OCI-LY7 (cell line): ENCODE measurements around the gene NEK11.

Experiments used
- CTCF ChIP-seq: fragments of 200-600 bp; sonication (generic); conservative IDR thresholded peaks from 2 replicates; pipeline ENCODE4 v1.5.1; 2014; ENCODE audit warnings: mild to moderate bottlenecking, antibody characterized with exemption, low read length, moderate library complexity, mixed read lengths
- EZH2phosphoT487 ChIP-seq: fragments of 200-600 bp; sonication (generic); IDR thresholded peaks from 2 replicates; pipeline ENCODE4 v1.6.1; 2018; ENCODE audit warnings: low read depth, borderline replicate concordance, mild to moderate bottlenecking, mixed run types, antibody characterized with exemption, low read length, moderate library complexity, mixed read lengths

DNA sequence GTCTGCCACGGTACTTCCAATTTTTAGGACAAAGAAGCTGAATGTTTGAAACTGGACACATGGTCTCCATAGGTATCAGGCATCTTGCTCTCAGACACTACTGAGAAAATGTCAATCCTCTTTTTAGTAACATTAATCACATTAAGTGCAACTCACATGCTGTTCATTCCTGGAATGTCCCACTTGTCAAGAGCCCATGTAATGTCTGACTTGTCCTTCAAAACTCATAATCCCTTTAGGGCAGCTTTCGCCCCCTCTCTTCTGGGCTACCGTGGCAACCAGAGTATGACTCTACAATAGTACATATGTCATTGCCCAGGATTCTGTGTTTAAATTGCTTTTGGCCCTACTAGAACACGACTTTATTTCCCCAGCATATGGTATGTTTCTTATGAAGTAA, 367.2 kb downstream of the NEK11 start:
- TF ChIP-seq CTCF: no peak
- no peak for TF ChIP-seq EZH2phosphoT487
